GM12873 (cell line): ENCODE measurements around the gene DCAKD.

ENCODE experiments used
- TF ChIP-seq, protein P1 (sequence below): IDR thresholded peaks from 2 replicates; pipeline ENCODE4 v1.5.1; 2012; ENCODE audit warnings: low read depth, mild to moderate bottlenecking, moderate library complexity, low read length, control low read depth; ENCODE audit not compliant: insufficient read depth; ENCODE audit errors: missing control alignments

Gene DCAKD

GRCh38 chr17:45048795-45049563 lies 2.5 kb downstream of the DCAKD start:
- TF ChIP-seq, protein P1, sequence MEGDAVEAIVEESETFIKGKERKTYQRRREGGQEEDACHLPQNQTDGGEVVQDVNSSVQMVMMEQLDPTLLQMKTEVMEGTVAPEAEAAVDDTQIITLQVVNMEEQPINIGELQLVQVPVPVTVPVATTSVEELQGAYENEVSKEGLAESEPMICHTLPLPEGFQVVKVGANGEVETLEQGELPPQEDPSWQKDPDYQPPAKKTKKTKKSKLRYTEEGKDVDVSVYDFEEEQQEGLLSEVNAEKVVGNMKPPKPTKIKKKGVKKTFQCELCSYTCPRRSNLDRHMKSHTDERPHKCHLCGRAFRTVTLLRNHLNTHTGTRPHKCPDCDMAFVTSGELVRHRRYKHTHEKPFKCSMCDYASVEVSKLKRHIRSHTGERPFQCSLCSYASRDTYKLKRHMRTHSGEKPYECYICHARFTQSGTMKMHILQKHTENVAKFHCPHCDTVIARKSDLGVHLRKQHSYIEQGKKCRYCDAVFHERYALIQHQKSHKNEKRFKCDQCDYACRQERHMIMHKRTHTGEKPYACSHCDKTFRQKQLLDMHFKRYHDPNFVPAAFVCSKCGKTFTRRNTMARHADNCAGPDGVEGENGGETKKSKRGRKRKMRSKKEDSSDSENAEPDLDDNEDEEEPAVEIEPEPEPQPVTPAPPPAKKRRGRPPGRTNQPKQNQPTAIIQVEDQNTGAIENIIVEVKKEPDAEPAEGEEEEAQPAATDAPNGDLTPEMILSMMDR = peak; percentile 54

GRCh38 chr17:45046537-45047125 lies 4.8 kb downstream of the DCAKD start:
- TF ChIP-seq, protein P1 = no peak

- TF ChIP-seq, protein P1 = no peak
Observed at GRCh38 chr17:45043813-45044540, 7.5 kb downstream of the DCAKD start.

GRCh38 chr17:45042346-45043120 lies 8.9 kb downstream of the DCAKD start:
- TF ChIP-seq, protein P1 = no peak

GRCh38 chr17:45040459-45040858 lies 11.0 kb downstream of the DCAKD start:
- TF ChIP-seq, protein P1 = no peak

DNA sequence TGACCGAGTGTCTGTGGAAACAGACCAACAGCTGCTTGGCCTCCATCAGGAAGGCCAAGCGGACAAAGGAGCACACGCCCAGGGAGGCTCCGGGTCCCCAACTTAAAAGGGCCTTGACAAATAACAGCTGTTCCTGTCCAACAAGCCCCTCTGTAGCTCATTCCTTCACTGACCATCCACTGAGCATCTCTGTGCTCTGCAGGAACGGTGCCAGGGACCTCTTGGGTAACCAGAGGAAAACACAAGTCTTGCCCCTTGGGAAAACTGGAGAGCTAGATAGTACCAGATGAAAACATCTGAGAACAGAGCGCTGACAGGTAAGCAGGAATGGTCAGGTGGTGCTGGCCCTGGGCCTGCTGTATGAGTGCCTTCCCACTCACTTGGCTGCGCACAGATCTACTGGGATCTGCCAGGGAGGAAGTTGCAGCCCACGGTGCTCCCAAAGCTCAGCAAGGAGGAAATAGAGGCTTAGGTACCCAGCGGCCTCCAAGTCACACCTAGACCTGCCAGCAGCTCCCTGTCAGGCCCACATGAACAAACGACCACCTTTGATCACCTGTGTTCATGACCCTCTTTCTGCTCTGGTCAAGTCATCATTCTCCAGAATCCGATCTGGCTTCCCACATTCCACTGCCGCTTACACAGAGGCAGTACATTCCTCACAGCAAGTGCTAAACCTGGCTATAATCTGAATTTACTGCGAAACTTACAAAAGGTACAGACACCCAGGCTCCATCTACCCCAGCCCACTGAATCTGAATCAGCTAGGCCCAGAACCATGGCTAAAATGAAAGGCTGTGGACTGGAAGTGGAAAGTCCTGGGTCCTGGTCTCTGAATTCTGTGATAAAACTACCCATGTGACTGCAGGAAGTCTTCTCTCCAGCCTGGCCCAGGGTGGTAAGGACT lies 12.5 kb downstream of the DCAKD start:
- TF ChIP-seq, protein P1 = no peak
